Measurements from ENCODE around the gene MADD.

MADD gene

DNA sequence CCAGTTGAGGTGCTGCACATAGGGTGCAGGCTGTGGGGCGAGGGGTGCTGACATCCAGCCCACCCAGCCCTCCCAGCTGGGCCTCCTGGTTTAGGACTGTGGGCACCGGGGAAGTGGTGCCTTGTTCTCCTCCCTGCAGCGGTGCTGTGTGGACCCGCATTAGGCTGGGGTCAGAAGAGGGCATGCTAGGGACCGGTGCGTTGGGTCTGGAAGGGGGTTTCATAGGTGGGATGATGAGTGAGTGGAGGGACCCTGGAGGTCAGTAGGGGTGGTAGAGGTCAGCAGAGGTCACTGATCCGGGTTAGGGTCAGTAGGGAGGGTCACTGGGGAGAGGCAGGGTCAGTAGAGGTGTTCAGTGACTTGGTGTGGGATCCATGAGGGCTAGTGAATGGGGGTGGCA, 89.2 kb downstream of the MADD start:
- H3K4me3 ChIP-seq (ENCODE audit: low read depth, low read length), result no peak overlapping the region
- TF ChIP-seq, protein P1, sequence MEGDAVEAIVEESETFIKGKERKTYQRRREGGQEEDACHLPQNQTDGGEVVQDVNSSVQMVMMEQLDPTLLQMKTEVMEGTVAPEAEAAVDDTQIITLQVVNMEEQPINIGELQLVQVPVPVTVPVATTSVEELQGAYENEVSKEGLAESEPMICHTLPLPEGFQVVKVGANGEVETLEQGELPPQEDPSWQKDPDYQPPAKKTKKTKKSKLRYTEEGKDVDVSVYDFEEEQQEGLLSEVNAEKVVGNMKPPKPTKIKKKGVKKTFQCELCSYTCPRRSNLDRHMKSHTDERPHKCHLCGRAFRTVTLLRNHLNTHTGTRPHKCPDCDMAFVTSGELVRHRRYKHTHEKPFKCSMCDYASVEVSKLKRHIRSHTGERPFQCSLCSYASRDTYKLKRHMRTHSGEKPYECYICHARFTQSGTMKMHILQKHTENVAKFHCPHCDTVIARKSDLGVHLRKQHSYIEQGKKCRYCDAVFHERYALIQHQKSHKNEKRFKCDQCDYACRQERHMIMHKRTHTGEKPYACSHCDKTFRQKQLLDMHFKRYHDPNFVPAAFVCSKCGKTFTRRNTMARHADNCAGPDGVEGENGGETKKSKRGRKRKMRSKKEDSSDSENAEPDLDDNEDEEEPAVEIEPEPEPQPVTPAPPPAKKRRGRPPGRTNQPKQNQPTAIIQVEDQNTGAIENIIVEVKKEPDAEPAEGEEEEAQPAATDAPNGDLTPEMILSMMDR (IDR thresholded peaks at IDR 0.05; ENCODE audit: low read depth, low read length), result no peak

DNA sequence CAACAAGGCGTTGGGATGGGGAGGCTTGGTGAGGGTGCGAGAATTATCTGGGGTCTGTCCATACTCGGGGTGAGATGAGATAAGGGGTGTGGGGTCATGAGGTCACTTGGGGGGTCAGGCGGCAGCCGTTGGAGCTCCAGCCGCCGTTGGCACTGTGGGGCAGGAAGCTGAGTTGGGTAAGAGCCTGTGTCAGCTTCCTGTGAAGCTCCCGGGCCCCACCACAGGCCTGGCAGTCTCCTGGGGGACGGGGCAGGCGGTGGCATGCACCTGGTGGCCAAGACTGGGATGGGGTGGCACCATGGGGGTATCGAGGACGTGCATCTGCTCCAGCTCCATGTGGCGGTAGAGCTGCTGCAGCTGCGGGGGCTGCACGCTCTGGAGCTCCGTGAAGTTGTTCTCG, 89.7 kb downstream of the MADD start:
- H3K4me3 ChIP-seq (ENCODE audit: low read depth, low read length), result no peak overlapping the region
- TF ChIP-seq, protein P1 (IDR thresholded peaks at IDR 0.05; ENCODE audit: low read depth, low read length), result no peak

DNA sequence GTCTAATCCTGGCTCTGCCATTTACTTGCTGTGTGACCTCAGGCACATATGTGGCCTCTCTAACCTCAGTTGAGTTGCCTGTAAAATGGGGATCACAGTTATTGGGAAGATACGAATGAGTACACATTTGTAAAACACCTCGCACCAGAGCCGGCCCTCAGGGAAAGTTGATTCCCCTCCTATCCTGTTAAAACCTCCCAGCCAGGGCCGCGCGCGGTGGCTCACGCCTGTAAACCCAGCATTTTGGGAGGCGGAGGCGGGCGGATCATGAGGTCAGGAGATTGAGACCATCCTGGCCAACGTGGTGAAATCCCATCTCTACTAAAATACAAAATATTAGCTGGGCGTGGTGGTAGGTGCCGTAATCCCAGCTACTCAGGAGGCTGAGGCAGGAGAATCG, 90.4 kb downstream of the MADD start:
- H3K4me3 ChIP-seq (ENCODE audit: low read depth, low read length), result no peak overlapping the region
- TF ChIP-seq, protein P1 (IDR thresholded peaks at IDR 0.05; ENCODE audit: low read depth, low read length), result no peak

DNA sequence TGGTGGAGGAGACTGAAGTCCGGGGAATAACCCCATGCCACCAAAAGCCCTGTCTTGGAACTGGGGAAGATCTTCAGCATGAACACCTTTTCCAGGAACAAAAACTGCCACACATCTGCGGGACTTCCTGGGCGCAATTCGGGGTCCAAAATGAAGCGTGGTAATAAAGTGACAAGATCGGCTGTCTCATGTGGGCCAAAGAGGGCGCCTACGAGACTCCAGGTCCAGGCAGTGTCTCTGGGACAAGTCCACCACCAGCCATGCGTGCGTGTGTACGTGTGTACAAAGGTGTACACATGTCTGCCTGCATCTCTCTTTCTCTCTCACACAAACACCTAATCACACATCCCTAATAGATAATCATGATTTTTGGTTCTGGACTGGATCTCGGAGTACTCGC, 91.5 kb downstream of the MADD start:
- no peak overlapping the region for H3K4me3 ChIP-seq (ENCODE audit: low read depth, low read length)
- TF ChIP-seq, protein P1 (IDR thresholded peaks at IDR 0.05; ENCODE audit: low read depth, low read length), result no peak

DNA sequence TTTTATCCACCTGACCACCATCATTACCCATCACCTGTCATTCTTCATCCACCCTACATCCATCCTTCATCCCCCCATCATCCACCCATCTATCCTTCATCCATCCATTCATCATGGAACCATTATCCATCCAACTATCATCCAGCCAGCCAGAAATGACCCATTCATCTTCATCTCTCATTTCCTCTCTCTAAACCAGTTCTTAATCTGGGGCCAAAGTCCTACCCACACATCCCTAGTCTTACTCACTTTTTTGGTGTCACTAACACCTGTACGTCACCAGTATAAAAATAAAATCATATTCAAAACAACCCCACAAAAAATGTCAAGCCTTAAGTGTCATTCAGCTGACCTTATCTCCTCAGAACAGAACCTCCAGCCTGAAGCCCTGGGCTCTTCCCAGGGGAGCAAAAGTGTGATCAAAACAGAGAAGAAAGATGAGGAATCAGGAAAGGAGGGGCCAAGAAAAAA, 96.1 kb downstream of the MADD start:
- no peak overlapping the region for H3K4me3 ChIP-seq (ENCODE audit: low read depth, low read length)
- TF ChIP-seq, protein P1 (IDR thresholded peaks at IDR 0.05; ENCODE audit: low read depth, low read length), result no peak

DNA sequence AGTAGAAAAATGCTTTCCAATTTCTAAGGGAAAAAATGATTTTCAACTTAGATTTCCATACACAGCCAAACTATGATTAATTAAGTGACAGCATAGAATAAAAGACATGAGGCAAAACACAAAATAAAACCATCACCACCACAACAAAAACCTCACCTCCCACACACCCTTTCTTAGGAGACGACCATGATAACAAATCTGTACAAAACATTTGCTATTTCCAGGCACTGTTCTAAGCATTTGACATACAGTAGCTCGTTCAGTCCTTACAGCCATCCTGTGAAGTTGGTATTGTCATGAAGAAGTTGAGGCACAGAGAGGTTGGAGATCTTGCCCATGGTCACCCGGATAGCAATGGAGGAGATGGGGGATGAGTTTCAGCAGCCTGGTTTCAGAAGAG, 99.7 kb downstream of the MADD start:
- TF ChIP-seq, protein P1 (IDR thresholded peaks at IDR 0.05; ENCODE audit: low read depth, low read length), result no peak
- no peak overlapping the region for H3K4me3 ChIP-seq (ENCODE audit: low read depth, low read length)

DNA sequence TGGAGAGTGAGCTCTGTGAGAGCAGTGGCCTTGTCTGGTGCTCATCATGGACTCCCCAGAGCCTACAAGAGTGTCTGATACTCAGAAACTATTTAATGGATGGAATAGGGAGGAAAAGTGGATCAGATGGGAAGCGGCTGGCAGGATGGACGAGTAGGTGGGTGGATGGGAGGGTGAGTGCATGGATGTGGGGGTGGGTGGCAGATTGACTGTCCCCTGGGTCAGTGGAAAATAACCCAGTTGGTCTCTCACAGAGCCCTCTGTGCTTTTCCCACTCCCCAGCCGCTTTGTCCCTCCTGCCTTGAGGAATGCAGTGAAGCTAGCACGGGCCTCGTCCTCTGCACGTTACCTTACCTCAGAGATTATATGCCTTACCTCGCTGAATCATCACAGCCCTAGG, 102.5 kb downstream of the MADD start:
- TF ChIP-seq, protein P1 (IDR thresholded peaks at IDR 0.05; ENCODE audit: low read depth, low read length), result no peak
- no peak overlapping the region for H3K4me3 ChIP-seq (ENCODE audit: low read depth, low read length)

All from WI38 (cell line).